HepG2 (cell line): ENCODE data around the gene PPP1R7. TPM values are rescaled to one million over a fixed set of nuclear protein-coding genes. Genes with fewer than 3 reads are reported as not detected.

ENCODE experiments used
- ATAC-seq: fragments of 200-7000 bp; cut with Tn5 transposase; 3 replicates; pipeline ENCODE4 v1.9.1; 2020; ENCODE audit warnings: mild to moderate bottlenecking, moderate library complexity
- BruUV-seq: library from RNA; stranded (reverse); fragments of 400-500 nt; replicated peaks from 2 replicates; lab custom pipeline; 2021; lab: Mats Ljungman, UMichigan
- CTCF ChIA-PET: fragments of 300-600 bp; formaldehyde crosslinking; extraction: SDS; loops from one replicate; lab custom pipeline; 2021; ENCODE audit warnings: low total read pairs, inconsistent platforms, low intra/inter-chr PET ratio; lab: Yijun Ruan, JAX
- POLR2A ChIA-PET: fragments of 350-600 bp; sonication (Branson Sonifier 250); formaldehyde crosslinking; loops from one replicate; lab custom pipeline; 2020; ENCODE audit warnings: antibody characterized with exemption, inconsistent platforms; lab: Yijun Ruan, JAX
- DNase-seq: peaks from one replicate; pipeline ENCODE4 v3.0.0-alpha.2; 2015; ENCODE audit warnings: low spot score
- FAIRE-seq: peaks from 3 replicates; lab custom pipeline; 2011; peaks lifted over from hg19 to GRCh38; lab: Jason Lieb, UNC
- H2AFZ ChIP-seq: one replicate; pipeline ENCODE4 v1.6.1; 2011; ENCODE audit warnings: low read length, inconsistent platforms
- H3K27ac ChIP-seq: fragments of 300-600 bp; 3 replicates; pipeline ENCODE4 v1.8.0; 2011; ENCODE audit warnings: mixed run types, mild to moderate bottlenecking, mixed read lengths, low read length, inconsistent platforms; ENCODE audit not compliant: insufficient read depth; ENCODE audit errors: extremely low read length
- H3K27me3 ChIP-seq, 2 experiments: fragments of 200-600 bp in 1 of 2; 2 replicates in 1 of 2; 3 replicates in 1 of 2; pipeline versions ENCODE4 v1.6.0 to v1.8.0; 2011; ENCODE audit warnings: low read length in 2 of 2, mild to moderate bottlenecking in 2 of 2, moderate library complexity in 2 of 2, inconsistent platforms in 1 of 2; ENCODE audit not compliant: insufficient read depth in 2 of 2, control insufficient read depth in 1 of 2
- H3K36me3 ChIP-seq, 2 experiments: fragments of 200-600 bp in 1 of 2; replicated peaks in 1 of 2; 2 replicates in 1 of 2; 3 replicates in 1 of 2; pipeline versions ENCODE4 v1.5.1 to v1.8.0; 2011; ENCODE audit warnings: low read length in 2 of 2, inconsistent platforms in 1 of 2; ENCODE audit not compliant: insufficient read depth in 2 of 2, control insufficient read depth in 1 of 2
- H3K4me1 ChIP-seq: 2 replicates; pipeline ENCODE4 v1.5.1; 2012; ENCODE audit warnings: low read length, inconsistent platforms; ENCODE audit not compliant: insufficient read depth
- H3K4me2 ChIP-seq: 2 replicates; pipeline ENCODE4 v1.6.0; 2011; ENCODE audit warnings: low read depth, low read length, inconsistent platforms
- H3K4me3 ChIP-seq, 3 experiments: fragments of 200-600 bp in 1 of 3; sonication (generic), shearing (Covaris generic) in 1 of 3; replicated peaks in 1 of 3; 2 replicates each; pipeline ENCODE4 v1.5.1; 2011 to 2016; ENCODE audit warnings: low read length in 3 of 3, inconsistent platforms in 2 of 3, low read depth in 2 of 3, mild to moderate bottlenecking in 2 of 3, control low read depth in 1 of 3, mixed read lengths in 1 of 3; ENCODE audit not compliant: insufficient read depth in 1 of 3
- H3K79me2 ChIP-seq: one replicate; pipeline ENCODE4 v1.6.1; 2011; ENCODE audit warnings: low read length, inconsistent platforms; ENCODE audit not compliant: insufficient read depth
- H3K9ac ChIP-seq: 2 replicates; pipeline ENCODE4 v1.6.0; 2011; ENCODE audit warnings: mild to moderate bottlenecking, low read depth, low read length, inconsistent platforms; ENCODE audit not compliant: insufficient read depth
- H3K9me3 ChIP-seq: 2 replicates; pipeline ENCODE4 v1.5.1; 2012; ENCODE audit warnings: mild to moderate bottlenecking, low read length
- H4K20me1 ChIP-seq: 2 replicates; pipeline ENCODE4 v1.6.0; 2011; ENCODE audit warnings: inconsistent platforms, mild to moderate bottlenecking, low read length, moderate library complexity; ENCODE audit not compliant: insufficient read depth
- CTCF ChIP-seq: sonication (generic); formaldehyde crosslinking; IDR thresholded peaks from 2 replicates; pipeline ENCODE4 v1.5.0; 2020; ENCODE audit warnings: mild to moderate bottlenecking, missing genetic modification reagents, moderate library complexity
- DBP ChIP-seq: sonication (generic); formaldehyde crosslinking; IDR thresholded peaks from 2 replicates; pipeline ENCODE4 v1.4.0; 2020; ENCODE audit warnings: missing genetic modification reagents; ENCODE audit errors: not compliant biosample characterization
- HNF1A ChIP-seq, 2 experiments: sonication (generic) in 1 of 2; formaldehyde crosslinking in 1 of 2; IDR thresholded peaks; 2 replicates each; pipeline versions ENCODE4 v1.4.0 to v1.6.1; 2016 to 2020; ENCODE audit warnings: borderline replicate concordance in 1 of 2, low read depth in 1 of 2, mild to moderate bottlenecking in 1 of 2, missing genetic modification reagents in 1 of 2
- KLF12 ChIP-seq: sonication (generic); formaldehyde crosslinking; IDR thresholded peaks from 2 replicates; pipeline ENCODE4 v1.4.0; 2020; ENCODE audit warnings: missing genetic modification reagents, borderline replicate concordance
- WGBS: methylation state at CpG from one replicate; pipeline ENCODE4 v1.1.6; 2017; ENCODE audit warnings: low lambda C conversion rate; 5-methylcytosine and 5-hydroxymethylcytosine counted together
- in situ Hi-C: cut with HindIII; loops from 2 replicates; pipeline ENCODE4 v1.10.0; 2017; ENCODE audit warnings: low pct_unique_long_range_greater_than_20kb; ENCODE audit not compliant: extremely low pct_ligation_motif_present
- intact Hi-C: fragments of 100-400 bp; cut with micrococcal nuclease; formaldehyde crosslinking; loops from one replicate; pipeline ENCODE4 v1.10.0; 2022; ENCODE audit not compliant: unreplicated experiment
- polyA plus RNA-seq, 8 experiments: library from polyadenylated mRNA; depleted of rRNA in 3 of 8; stranded (reverse) in 7 of 8; unstranded in 1 of 8; fragments of >200 nt; fragmentation: Illumina TruSeq in 4 of 8; extraction: Trizol in 4 of 8; gene quantifications; 2 replicates each; pipeline versions ENCODE4 v1.2.1 to v1.2.3, GENCODE V29; 2011 to 2016; ENCODE audit warnings: low read depth in 4 of 8, missing spikeins in 1 of 8, mixed read lengths in 1 of 8; ENCODE audit not compliant: insufficient read depth in 1 of 8
- total RNA-seq, 5 experiments: library from RNA; depleted of rRNA; stranded (reverse); fragments of >200 nt; fragmentation: Illumina TruSeq; extraction: Trizol; gene quantifications; 2 replicates each; pipeline ENCODE4 v1.2.3, GENCODE V29; 2016; ENCODE audit warnings: low read depth in 1 of 5

The PPP1R7 gene
- total and polyA plus RNA-seq, 2 of the 13 experiments (the other 11 are each of a cell fraction or from before 2014, with no cell fraction given): 33.3 to 67.9 TPM

- ChIA-PET POLR2A (no interaction called here), CTCF (no interaction called here)
- intact Hi-C loops: no loop called here
- no peak overlapping the region for H3K9ac ChIP-seq
- H3K4me3 ChIP-seq: no peak overlapping the region
- H3K79me2 ChIP-seq: peaks cover 2% of the 10 kb centered on the region
- peaks cover 10 to 14% of the 10 kb centered on the region in 2 experiments for H3K36me3 ChIP-seq
- TF ChIP-seq HNF1A (IDR thresholded peaks at IDR 0.05; ENCODE audit: low read depth) (no peak), HNF1A (CRISPR knock-in tag; IDR thresholded peaks at IDR 0.05; ENCODE audit: borderline replicate concordance) (no peak), CTCF (peak; percentile 18; the same call in 1 of the 2 replicates), KLF12 (no peak), DBP (CRISPR knock-in tag) (no peak)
- H3K4me2 ChIP-seq: no peak overlapping the region
- FAIRE-seq (no peak), ATAC-seq (peak; percentile 15; the same call in 1 of the 3 replicates), DNase-seq (no peak)
- no TSS peak for BruUV-seq
- WGBS: 83% methylated on average over 10 of the region's 10 CpGs
- in situ Hi-C loops: no loop called here
- H3K9me3 ChIP-seq: no peaks in the 10 kb centered on the region
- H3K27me3 ChIP-seq: no peaks in the 10 kb centered on the region
- peaks cover 32% of the 10 kb centered on the region for H3K4me1 ChIP-seq
- H3K27ac ChIP-seq: peak overlapping the region; percentile 57
- H2AFZ ChIP-seq: no peak overlapping the region
- no peaks in the 10 kb centered on the region for H4K20me1 ChIP-seq
These were observed 9.8 kb upstream of the PPP1R7 start for GRCh38 chr2:241140445-241140840.
